Measurements from ENCODE around the gene CA10. TPM values are rescaled to one million over a fixed set of nuclear protein-coding genes. Genes with fewer than 3 reads are reported as not detected.

The CA10 gene
- total RNA-seq, 1 experiment from 2014 or later = 0.46 TPM

DNA sequence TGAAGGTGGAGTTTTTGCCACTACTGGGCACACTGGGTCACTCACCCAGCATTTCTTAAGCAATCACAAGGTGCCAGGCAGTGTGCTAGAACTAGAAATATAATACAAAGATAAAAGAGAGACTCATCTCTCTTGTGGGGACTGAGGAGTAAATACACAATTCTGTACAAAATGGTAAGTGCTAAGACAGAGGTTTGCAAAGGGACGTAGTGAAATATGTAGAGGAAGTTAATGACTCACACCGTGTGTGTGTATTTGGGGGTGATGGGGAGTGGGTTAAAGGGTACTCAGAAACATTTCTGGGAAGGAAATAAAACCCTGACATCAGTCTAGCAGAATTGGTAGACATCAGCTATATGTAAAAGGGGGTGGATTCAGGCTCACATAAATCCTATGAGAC lies 389.3 kb downstream of the CA10 start:
- Mint-ChIP-seq H3K9me3 (peaks cover 3% of the 10 kb centered on the region in 2 experiments; a peak in 2 of 5 replicates), H3K4me1 (peaks cover 2 to 3% of the 10 kb centered on the region in 2 experiments; a peak in 3 of 4 replicates), H3K27ac (no peak overlapping the region), H3K4me3 (no peak overlapping the region), H3K36me3 (ENCODE audit: insufficient read depth in 1 of 3, low read depth in 3 of 3) (peaks cover 0 to 6% (median 0%) of the 10 kb centered on the region in 3 experiments; a peak in 2 of 7 replicates), H3K27me3 (ENCODE audit: low read depth) (no peaks in the 10 kb centered on the region)
- no peaks in the 10 kb centered on the region for H3K23me2 ChIP-seq (ENCODE audit: insufficient read length, low read depth, low read length, poor library complexity, severe bottlenecking)
- H2BK120ac ChIP-seq (ENCODE audit: low read depth, low read length, poor library complexity, severe bottlenecking) = no peak overlapping the region
- no peak overlapping the region for H3K18ac ChIP-seq (ENCODE audit: insufficient read length, low read depth, low read length)
- no peaks in the 10 kb centered on the region for H4K20me1 ChIP-seq (ENCODE audit: control insufficient read depth, insufficient read depth, insufficient read length)
- no peak overlapping the region for H4K91ac ChIP-seq (ENCODE audit: insufficient read length, low read depth, low read length)
- H3K23ac ChIP-seq (ENCODE audit: insufficient read length, low read depth, low read length) = no peak overlapping the region
- no peaks in the 10 kb centered on the region for H3K4me1 ChIP-seq (ENCODE audit: insufficient read depth, low read length)
- no peak overlapping the region for H2BK12ac ChIP-seq (ENCODE audit: insufficient read length, low read depth, low read length)
- no peak overlapping the region for H2AK5ac ChIP-seq (ENCODE audit: insufficient read length, low read length)
- no peaks in the 10 kb centered on the region for H3K9me3 ChIP-seq (ENCODE audit: control insufficient read depth, low read depth, low read length)
- no peak overlapping the region for H3K14ac ChIP-seq (ENCODE audit: insufficient read depth, low read length)
- no CpG with 5 or more reads among the region's 2 CpGs for WGBS (ENCODE audit: extremely low coverage, insufficient read length, low lambda C conversion rate)
- H3K79me1 ChIP-seq (ENCODE audit: insufficient read depth, low read depth, low read length, poor library complexity, severe bottlenecking) = no peaks in the 10 kb centered on the region
- H3T11ph ChIP-seq (ENCODE audit: low read length) = no peak overlapping the region
- no peaks in the 10 kb centered on the region for H3K79me2 ChIP-seq (ENCODE audit: insufficient read depth, low read length)
- H3K4me2 ChIP-seq (ENCODE audit: insufficient read depth, insufficient read length, low read length) = no peak overlapping the region
- TF ChIP-seq, protein P1, sequence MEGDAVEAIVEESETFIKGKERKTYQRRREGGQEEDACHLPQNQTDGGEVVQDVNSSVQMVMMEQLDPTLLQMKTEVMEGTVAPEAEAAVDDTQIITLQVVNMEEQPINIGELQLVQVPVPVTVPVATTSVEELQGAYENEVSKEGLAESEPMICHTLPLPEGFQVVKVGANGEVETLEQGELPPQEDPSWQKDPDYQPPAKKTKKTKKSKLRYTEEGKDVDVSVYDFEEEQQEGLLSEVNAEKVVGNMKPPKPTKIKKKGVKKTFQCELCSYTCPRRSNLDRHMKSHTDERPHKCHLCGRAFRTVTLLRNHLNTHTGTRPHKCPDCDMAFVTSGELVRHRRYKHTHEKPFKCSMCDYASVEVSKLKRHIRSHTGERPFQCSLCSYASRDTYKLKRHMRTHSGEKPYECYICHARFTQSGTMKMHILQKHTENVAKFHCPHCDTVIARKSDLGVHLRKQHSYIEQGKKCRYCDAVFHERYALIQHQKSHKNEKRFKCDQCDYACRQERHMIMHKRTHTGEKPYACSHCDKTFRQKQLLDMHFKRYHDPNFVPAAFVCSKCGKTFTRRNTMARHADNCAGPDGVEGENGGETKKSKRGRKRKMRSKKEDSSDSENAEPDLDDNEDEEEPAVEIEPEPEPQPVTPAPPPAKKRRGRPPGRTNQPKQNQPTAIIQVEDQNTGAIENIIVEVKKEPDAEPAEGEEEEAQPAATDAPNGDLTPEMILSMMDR (conservative IDR thresholded peaks at IDR 0.05) = no peak
- H3K4ac ChIP-seq (ENCODE audit: low read depth, low read length) = no peak overlapping the region
- H2AFZ ChIP-seq (ENCODE audit: low read length) = no peak overlapping the region
- H3K27ac ChIP-seq (ENCODE audit: insufficient read length, low read depth, low read length) = no peak overlapping the region
- no peak overlapping the region for H3K56ac ChIP-seq (ENCODE audit: insufficient read length, low read depth, low read length)
- no peak for DNase-seq
- no peak overlapping the region for H4K5ac ChIP-seq (ENCODE audit: insufficient read length, low read depth, low read length)
- H2BK15ac ChIP-seq (ENCODE audit: low read depth, low read length) = no peak overlapping the region
- H2BK5ac ChIP-seq (ENCODE audit: insufficient read length, low read length) = no peak overlapping the region
- H2BK20ac ChIP-seq (ENCODE audit: low read depth, low read length, poor library complexity, severe bottlenecking) = no peak overlapping the region
- no peak overlapping the region for H4K8ac ChIP-seq (replicated peaks; ENCODE audit: insufficient read length, low read depth, low read length)
- no peaks in the 10 kb centered on the region for H3K27me3 ChIP-seq (ENCODE audit: insufficient read depth, low read length)
- no peak overlapping the region for H3K9ac ChIP-seq (ENCODE audit: extremely low read depth, insufficient read length, low read length)

All from H9 (cell line).